ENCODE measurements around the gene ANO1. TPM values are rescaled to one million over a fixed set of nuclear protein-coding genes. Genes with fewer than 3 reads are reported as not detected.

ANO1 gene
- polyA plus RNA-seq, 1 donor (not counting 4 experiments of a cell fraction or from before 2014, with no cell fraction given) = 45.2 TPM

GRCh38 chr11:70048279-70049024 is 29.7 kb upstream of the ANO1 start:
- Histone ChIP-seq H3K9me1 (ENCODE audit: control insufficient read depth, extremely low read depth, insufficient read depth, low read length) (no peaks in the 10 kb centered on the region), H3K4me2 (ENCODE audit: control insufficient read depth, extremely low read depth, insufficient read depth, low read depth, low read length) (peak overlapping the region; percentile 58), H3K36me3 (ENCODE audit: control insufficient read depth in 2 of 2, extremely low read depth in 1 of 2, insufficient read depth in 2 of 2, low read length in 2 of 2) (no peaks in the 10 kb centered on the region), H3K27me3 (ENCODE audit: control insufficient read depth, extremely low read depth, insufficient read depth, low read length) (peaks cover 6% of the 10 kb centered on the region), H2AFZ (ENCODE audit: control insufficient read depth, low read length) (peak overlapping the region; percentile 82), H4K20me1 (ENCODE audit: control insufficient read depth, extremely low read depth, insufficient read depth, low read length) (no peaks in the 10 kb centered on the region), H3K9me3 (ENCODE audit: control insufficient read depth, low read depth, low read length) (no peaks in the 10 kb centered on the region), H3K79me2 (ENCODE audit: control insufficient read depth, insufficient read depth, low read length) (no peaks in the 10 kb centered on the region), H3K4me1 (ENCODE audit: control insufficient read depth, extremely low read depth, insufficient read depth, low read length) (peaks cover 6% of the 10 kb centered on the region), H3K4me3 (ENCODE audit: control insufficient read depth in 2 of 3, extremely low read depth in 1 of 3, insufficient read depth in 2 of 3, low read depth in 1 of 3, low read length in 3 of 3) (no peak overlapping the region), H3K9ac (ENCODE audit: control insufficient read depth, extremely low read depth, insufficient read depth, low read length) (no peak overlapping the region), H3K27ac (ENCODE audit: control insufficient read depth, insufficient read depth, low read length) (no peak overlapping the region)
- DNase-seq (ENCODE audit: low read depth, low spot score) = no peak
- dilution Hi-C loops (cut with MboI; ENCODE audit: extremely low pct_ligation_motif_present, low sequenced_read_pairs) = no loop called here
- TF ChIP-seq EZH2 (IDR thresholded peaks at IDR 0.05; ENCODE audit: low read length) (no peak), CTCF (optimal IDR thresholded peaks at IDR 0.05 in 1 of 3, IDR thresholded peaks at IDR 0.05 in 1 of 3, conservative IDR thresholded peaks at IDR 0.05 in 1 of 3; ENCODE audit: extremely low read depth in 1 of 3, insufficient read depth in 2 of 3, low read length in 3 of 3) (peak; percentile 38 to 82 (median 55))
- no peak for FAIRE-seq

GRCh38 chr11:70049045-70049444 is 29.1 kb upstream of the ANO1 start:
- FAIRE-seq (no peak), DNase-seq (ENCODE audit: low read depth, low spot score) (no peak)
- H3K27ac ChIP-seq (ENCODE audit: control insufficient read depth, insufficient read depth, low read length) = no peak overlapping the region
- no peak overlapping the region for H3K9ac ChIP-seq (ENCODE audit: control insufficient read depth, extremely low read depth, insufficient read depth, low read length)
- H3K27me3 ChIP-seq (ENCODE audit: control insufficient read depth, extremely low read depth, insufficient read depth, low read length) = peaks cover 6% of the 10 kb centered on the region
- H3K9me3 ChIP-seq (ENCODE audit: control insufficient read depth, low read depth, low read length) = no peaks in the 10 kb centered on the region
- H3K4me3 ChIP-seq (ENCODE audit: control insufficient read depth in 2 of 3, extremely low read depth in 1 of 3, insufficient read depth in 2 of 3, low read depth in 1 of 3, low read length in 3 of 3) = no peak overlapping the region
- H3K4me1 ChIP-seq (ENCODE audit: control insufficient read depth, extremely low read depth, insufficient read depth, low read length) = peaks cover 6% of the 10 kb centered on the region
- dilution Hi-C loops (cut with MboI; ENCODE audit: extremely low pct_ligation_motif_present, low sequenced_read_pairs) = no loop called here
- H3K79me2 ChIP-seq (ENCODE audit: control insufficient read depth, insufficient read depth, low read length) = no peaks in the 10 kb centered on the region
- peak overlapping the region; percentile 58 for H3K4me2 ChIP-seq (ENCODE audit: control insufficient read depth, extremely low read depth, insufficient read depth, low read depth, low read length)
- no peaks in the 10 kb centered on the region for H3K9me1 ChIP-seq (ENCODE audit: control insufficient read depth, extremely low read depth, insufficient read depth, low read length)
- peak overlapping the region; percentile 82 for H2AFZ ChIP-seq (ENCODE audit: control insufficient read depth, low read length)
- TF ChIP-seq CTCF (optimal IDR thresholded peaks at IDR 0.05 in 1 of 3, IDR thresholded peaks at IDR 0.05 in 1 of 3, conservative IDR thresholded peaks at IDR 0.05 in 1 of 3; ENCODE audit: extremely low read depth in 1 of 3, insufficient read depth in 2 of 3, low read length in 3 of 3) (no peak), EZH2 (IDR thresholded peaks at IDR 0.05; ENCODE audit: low read length) (no peak)
- no peaks in the 10 kb centered on the region for H3K36me3 ChIP-seq (ENCODE audit: control insufficient read depth in 2 of 2, extremely low read depth in 1 of 2, insufficient read depth in 2 of 2, low read length in 2 of 2)
- H4K20me1 ChIP-seq (ENCODE audit: control insufficient read depth, extremely low read depth, insufficient read depth, low read length) = no peaks in the 10 kb centered on the region

All from keratinocyte (primary cell).